GM12891 (cell line): Measurements from ENCODE around the gene TSPAN18.

Experiments used
- POLR2A ChIP-seq: IDR thresholded peaks from 2 replicates; pipeline ENCODE4 v1.6.1; 2011; ENCODE audit warnings: low read depth, low read length, control low read depth
- POLR2AphosphoS5 ChIP-seq: IDR thresholded peaks from 2 replicates; pipeline ENCODE4 v1.6.1; 2011; ENCODE audit warnings: low read depth, low read length, control low read depth
- SPI1 ChIP-seq: IDR thresholded peaks from 2 replicates; pipeline ENCODE4 v1.6.1; 2011; ENCODE audit warnings: low read depth, low read length, control low read depth
- TAF1 ChIP-seq: IDR thresholded peaks from 2 replicates; pipeline ENCODE4 v1.6.1; 2011; ENCODE audit warnings: low read depth, low read length, control low read depth

GRCh38 chr11:44690651-44691050, 36.1 kb upstream of the TSPAN18 start:
- no peak for TF ChIP-seq TAF1
- TF ChIP-seq POLR2AphosphoS5 = no peak
- TF ChIP-seq POLR2A = no peak
- TF ChIP-seq SPI1 = no peak
